Measurements from ENCODE around the gene NEK2.
"Not testable (repeated sequence)": the region's sequence is repeated elsewhere in the genome, so short reads cannot be mapped to it uniquely, and the experiment has no call there.

Gene NEK2

DNA sequence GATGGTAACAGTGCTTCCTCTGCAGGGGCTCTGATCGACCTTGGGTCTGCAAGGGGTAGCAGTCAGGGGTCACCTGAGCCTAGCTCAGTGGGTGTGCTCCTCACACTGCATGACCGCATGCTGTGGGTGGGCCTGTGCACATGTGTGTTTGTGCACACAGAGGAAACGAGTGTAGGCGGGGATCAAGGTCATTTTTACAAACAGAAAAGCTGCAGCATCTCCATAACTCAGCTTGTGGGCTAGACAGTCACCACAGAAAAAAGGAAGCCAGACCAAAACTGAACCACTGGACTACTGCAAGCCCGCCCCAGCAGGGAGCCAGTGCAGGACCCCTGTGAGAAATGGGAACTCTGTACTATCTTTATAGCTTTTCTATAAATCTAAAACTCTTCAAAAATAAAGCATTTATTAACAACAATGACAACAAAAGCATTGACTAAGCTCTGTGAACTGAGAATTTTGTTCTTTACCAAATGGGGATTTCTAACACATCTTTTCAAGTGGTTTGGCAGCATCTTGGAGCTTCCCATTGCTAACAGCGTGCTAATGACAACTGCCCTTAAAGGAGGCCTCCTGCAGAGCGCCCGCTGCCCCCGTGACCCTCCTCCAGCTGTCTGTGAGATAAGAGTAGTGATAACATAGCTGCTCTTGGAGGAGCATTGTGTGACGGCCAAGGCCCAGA is 19.9 kb upstream of the NEK2 start:
- no peak for DNase-seq (ENCODE audit: low read depth, low spot score)

GRCh38 chr1:211693911-211694310 is 18.5 kb upstream of the NEK2 start:
- DNase-seq (ENCODE audit: low read depth, low spot score), result not testable (repeated sequence)

DNA sequence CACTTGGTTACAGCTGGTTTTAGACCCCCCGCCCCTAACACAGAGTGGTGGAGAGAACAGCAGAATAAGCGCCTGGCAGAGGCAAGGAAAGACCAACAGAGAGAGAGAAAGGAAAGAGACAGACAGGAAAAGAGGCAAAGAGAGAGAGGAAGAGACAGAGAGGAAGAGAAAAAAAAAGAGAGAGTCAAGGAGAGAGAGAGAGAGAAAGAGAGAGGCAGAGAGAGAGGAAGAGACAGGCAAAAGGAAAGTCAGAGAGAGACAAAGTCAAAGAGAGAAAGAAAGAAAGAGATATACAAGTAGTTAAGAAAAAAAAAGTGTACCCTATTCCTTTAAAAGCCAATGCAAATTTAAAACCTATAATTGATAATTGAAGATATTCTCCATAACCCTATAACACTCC is 13.0 kb upstream of the NEK2 start:
- DNase-seq (ENCODE audit: low read depth, low spot score), result no peak

DNA sequence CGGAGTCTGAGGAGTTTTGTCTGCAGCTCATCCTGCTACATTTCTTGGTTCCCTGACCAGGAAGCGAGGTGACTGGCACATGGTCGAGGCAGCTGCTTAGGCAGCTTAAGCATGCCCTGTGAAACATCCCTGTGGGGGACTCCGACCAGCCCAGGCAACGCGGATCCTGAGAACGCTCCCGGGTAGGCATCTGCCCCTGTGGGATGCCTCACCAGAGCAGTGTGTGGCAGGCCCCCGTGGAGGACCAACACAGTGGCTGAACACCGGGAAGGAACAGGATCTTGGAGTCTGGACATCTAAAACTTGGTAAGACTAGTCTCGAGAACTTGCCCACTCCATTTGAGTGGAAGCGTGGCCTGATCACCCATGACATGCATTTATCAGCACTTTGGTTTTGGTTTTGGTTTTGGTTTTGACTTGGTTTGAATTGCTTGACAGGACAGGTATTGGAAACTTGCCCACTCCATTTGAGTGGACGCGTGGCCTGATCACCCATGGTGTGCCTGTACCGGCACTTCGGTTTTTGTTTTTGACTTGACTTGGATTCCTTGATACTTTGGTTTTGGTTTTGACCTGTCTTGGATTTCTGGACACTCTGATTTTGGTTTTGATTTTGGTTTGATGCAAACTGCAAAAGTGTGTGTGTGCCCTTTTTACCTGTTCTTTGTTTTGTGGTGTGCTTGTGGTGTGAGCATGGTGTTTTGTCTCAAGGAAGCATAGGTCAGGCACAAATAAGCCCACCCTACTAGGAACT is 12.2 kb upstream of the NEK2 start:
- no peak for DNase-seq (ENCODE audit: low read depth, low spot score)

DNA sequence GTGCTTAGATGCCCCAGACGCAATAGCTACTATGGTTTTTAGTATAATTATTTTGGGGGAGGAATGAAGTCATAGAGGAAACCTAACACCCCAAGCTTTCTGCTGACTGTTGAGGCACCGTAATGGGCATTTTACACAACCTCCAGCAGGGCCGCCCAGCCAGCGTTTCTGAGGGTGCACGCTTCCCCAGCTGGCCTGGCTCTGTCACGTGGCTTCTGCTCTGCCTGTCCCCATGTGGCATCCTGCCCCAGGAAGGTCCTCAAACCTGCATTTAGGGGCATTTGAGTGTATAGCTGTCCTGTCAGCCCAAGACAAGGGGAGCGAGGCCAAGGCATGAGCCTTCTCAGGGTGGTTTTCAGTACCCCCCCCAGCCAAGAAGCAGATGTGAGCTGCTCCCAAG is 10.4 kb upstream of the NEK2 start:
- DNase-seq (ENCODE audit: low read depth, low spot score), result no peak

- DNase-seq (ENCODE audit: low read depth, low spot score), result no peak
Observed at GRCh38 chr1:211684791-211685190, 9.4 kb upstream of the NEK2 start.

DNA sequence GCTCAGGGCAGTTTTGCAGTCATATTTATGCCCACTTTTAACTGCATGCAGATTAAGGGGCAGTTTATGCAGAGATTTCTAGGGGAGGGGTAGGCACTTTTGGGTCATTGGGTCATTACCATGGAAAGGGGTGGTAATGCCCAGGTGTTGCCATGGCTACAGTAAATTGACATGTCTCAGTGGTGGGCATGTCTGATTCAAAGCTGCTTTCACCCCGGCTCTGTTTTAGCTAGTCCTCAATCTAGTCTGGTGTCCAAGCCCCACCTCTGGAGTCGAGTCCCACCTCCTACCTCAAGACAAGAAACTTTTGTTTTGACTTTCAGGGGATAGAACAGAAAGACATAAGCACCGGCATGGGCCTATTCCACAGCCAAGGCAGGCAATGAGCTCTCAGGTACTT is 8.9 kb upstream of the NEK2 start:
- DNase-seq (ENCODE audit: low read depth, low spot score), result no peak

DNA sequence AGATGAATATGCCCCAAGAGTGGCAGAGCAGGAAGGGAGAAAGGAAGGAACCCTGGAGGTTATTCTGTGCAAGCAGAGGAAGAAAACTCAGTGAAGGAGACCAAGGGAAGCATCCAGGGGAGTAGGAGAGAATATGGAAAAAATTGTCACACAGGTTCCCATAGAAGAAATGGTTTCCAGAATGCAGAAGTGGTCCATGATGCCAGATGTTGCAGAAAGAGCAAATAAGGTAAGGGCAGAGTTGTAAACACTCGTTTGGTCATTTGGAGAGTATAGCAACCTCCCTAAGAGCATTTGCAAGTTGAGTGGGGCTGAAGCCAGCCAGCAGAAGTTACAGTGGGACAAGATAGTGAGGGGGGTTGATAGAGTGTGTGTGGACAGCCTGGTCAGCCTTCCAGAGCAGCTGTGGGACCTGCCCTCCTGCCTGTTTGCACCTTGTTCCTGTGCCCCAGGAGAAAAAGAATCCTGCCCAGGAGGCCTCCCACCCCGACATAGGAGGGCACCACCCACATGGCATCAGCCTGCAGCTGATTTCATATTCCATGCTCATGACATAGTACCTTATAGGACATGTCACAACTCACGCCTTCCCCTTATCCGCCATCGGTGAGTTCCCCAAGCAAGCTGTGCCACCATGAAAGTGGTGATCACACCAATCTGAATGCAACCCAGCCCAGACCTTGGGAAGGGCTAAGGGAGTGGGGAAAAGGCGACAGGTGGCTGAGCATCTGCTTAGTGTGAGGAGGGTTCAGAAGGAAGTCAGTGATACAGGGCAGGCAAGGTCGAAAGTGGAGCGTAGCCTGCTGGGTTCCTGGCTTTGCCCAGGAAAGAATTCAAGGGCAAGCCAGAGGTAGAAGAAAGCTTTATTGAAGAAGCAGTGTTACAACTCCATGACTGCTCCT is 8.2 kb upstream of the NEK2 start:
- no peak for DNase-seq (ENCODE audit: low read depth, low spot score)

GRCh38 chr1:211682186-211682585 is 6.8 kb upstream of the NEK2 start:
- not testable (repeated sequence) for DNase-seq (ENCODE audit: low read depth, low spot score)

DNA sequence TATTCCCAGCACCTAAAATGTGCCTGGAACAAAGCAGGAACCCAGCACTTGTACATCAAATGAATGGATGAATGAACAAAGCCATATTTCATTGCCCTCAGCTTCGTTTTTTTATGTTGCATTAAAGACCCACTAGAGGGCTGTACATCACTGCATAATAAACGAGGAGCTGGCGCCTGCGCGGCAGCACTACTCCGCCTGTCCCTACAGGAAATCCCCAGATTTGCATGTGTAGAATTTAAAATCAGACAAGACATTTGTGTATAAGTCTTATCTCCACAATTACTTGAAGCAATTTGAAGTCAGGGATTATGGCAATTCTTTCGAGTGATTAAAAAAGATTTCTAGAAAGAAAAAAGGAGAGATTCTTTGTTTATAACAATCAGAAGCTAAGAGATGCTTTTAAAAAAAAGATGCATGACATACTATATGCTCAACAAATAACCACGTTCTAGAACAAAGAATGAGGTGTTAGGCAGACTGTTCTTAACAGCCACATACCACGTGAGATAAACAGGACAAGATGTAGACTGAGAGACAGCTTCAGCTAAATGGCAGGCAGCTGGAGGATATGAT is 5.4 kb upstream of the NEK2 start:
- DNase-seq (ENCODE audit: low read depth, low spot score), result peak; percentile 67

GRCh38 chr1:211677659-211678058 is 2.2 kb upstream of the NEK2 start:
- DNase-seq (ENCODE audit: low read depth, low spot score), result no peak

- no peak for DNase-seq (ENCODE audit: low read depth, low spot score)
Observed at GRCh38 chr1:211676761-211677160, 1.3 kb upstream of the NEK2 start.

- DNase-seq (ENCODE audit: low read depth, low spot score), result no peak
Observed at GRCh38 chr1:211676106-211676583, 724 bp upstream of the NEK2 start.

GRCh38 chr1:211667065-211667617 is 8.3 kb downstream of the NEK2 start:
- no peak for DNase-seq (ENCODE audit: low read depth, low spot score)

DNA sequence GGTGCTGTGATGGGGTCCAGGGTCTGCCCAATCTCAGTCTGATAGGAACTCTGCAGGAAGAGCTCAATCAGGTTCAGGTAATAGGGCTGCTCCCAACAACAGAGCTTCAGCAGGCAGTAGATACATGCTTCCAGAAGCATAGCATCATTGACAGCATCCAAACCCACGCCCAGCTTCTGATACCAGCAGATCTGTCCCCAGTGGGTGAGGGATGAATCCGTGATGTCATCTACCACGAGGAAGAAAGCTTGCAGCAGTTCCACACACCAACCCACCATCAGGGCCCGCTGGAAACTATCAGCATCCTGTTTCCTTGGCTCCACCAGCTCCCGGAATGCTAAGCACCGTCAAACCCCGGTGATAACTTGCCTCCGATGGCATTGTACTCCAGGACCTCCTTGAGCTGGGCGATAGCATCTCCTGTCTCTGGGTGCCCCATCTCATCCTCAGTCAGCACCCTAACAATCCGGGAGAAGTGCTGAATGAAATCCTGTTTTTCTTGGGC is 14.7 kb downstream of the NEK2 start:
- no peak for DNase-seq (ENCODE audit: low read depth, low spot score)

- no peak for DNase-seq (ENCODE audit: low read depth, low spot score)
Observed at GRCh38 chr1:211656728-211657127, 18.7 kb downstream of the NEK2 start.

GRCh38 chr1:211654838-211655787 is 20.3 kb downstream of the NEK2 start:
- peak; percentile 81 for DNase-seq (ENCODE audit: low read depth, low spot score)

DNA sequence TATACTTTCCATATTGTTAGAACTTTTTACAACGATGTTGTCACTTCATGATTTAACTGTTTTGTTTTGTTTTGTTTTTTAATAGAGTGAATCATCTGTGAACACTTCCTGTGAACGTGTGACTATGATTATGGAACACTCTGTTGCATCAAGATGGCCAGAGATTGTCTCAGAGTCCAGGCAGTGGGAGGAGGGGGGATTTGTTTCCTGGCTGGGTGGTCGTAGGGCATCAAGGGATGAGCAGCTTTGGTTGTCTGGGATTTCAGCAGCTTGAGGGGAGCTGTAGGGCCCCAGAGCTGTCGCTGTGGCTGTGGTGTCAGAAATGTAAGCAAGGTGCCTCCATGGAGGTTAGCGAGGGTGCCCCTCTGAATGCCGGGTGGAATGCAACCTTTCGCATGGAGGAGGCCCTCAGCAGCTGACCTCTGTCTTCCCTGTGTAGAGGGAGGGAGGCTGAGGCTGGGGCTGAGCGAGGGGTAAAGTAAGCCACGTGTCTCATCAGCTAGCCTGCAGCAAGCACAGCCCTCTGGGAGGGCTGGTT is 21.4 kb downstream of the NEK2 start:
- no peak for DNase-seq (ENCODE audit: low read depth, low spot score)

GRCh38 chr1:211653293-211653692 is 22.1 kb downstream of the NEK2 start:
- no peak for DNase-seq (ENCODE audit: low read depth, low spot score)

- DNase-seq (ENCODE audit: low read depth, low spot score), result no peak
Observed at GRCh38 chr1:211652371-211652770, 23.1 kb downstream of the NEK2 start.
